HepG2 (cell line): Measurements from ENCODE around the gene PCGF2. TPM values are rescaled to one million over a fixed set of nuclear protein-coding genes. Genes with fewer than 3 reads are reported as not detected.

Source experiments
- ARNTL ChIP-seq: sonication (generic); formaldehyde crosslinking; IDR thresholded peaks from 2 replicates; pipeline ENCODE4 v1.4.0; 2020; ENCODE audit warnings: mild to moderate bottlenecking, missing genetic modification reagents
- ESRRA ChIP-seq: sonication (generic); formaldehyde crosslinking; IDR thresholded peaks from 2 replicates; pipeline ENCODE4 v1.5.1; 2020; ENCODE audit warnings: mild to moderate bottlenecking, low read depth, missing genetic modification reagents
- HNRNPL ChIP-seq: fragments of 200-400 bp; formaldehyde crosslinking; IDR thresholded peaks from 2 replicates; pipeline ENCODE4 v1.6.1; 2017; ENCODE audit warnings: mild to moderate bottlenecking, low read depth, low read length
- HOXA3 ChIP-seq: sonication (generic); formaldehyde crosslinking; IDR thresholded peaks from 2 replicates; pipeline ENCODE4 v1.5.0; 2020; ENCODE audit warnings: missing genetic modification reagents
- KLF13 ChIP-seq: sonication (generic); formaldehyde crosslinking; IDR thresholded peaks from 2 replicates; pipeline ENCODE4 v1.4.0; 2020; ENCODE audit warnings: mild to moderate bottlenecking, missing genetic modification reagents
- POLR2A ChIP-seq, 2 experiments: IDR thresholded peaks; 2 replicates each; pipeline ENCODE4 v1.6.1; 2011; ENCODE audit warnings: low read depth in 2 of 2, low read length in 2 of 2, mild to moderate bottlenecking in 1 of 2, moderate library complexity in 1 of 2; ENCODE audit not compliant: insufficient read depth in 1 of 2
- RFX1 ChIP-seq: fragments of 450-650 bp; IDR thresholded peaks from 2 replicates; pipeline ENCODE4 v1.6.1; 2017
- RXRA ChIP-seq: sonication (generic); formaldehyde crosslinking; IDR thresholded peaks from 2 replicates; pipeline ENCODE4 v1.5.1; 2020; ENCODE audit warnings: missing genetic modification reagents
- SRSF1 ChIP-seq: fragments of 200-400 bp; formaldehyde crosslinking; optimal IDR thresholded peaks from 2 replicates; pipeline ENCODE3; 2017; ENCODE audit warnings: mild to moderate bottlenecking, low read depth, low read length, moderate library complexity
- ZFP91 ChIP-seq: sonication (generic); formaldehyde crosslinking; IDR thresholded peaks from 2 replicates; pipeline ENCODE4 v1.9.0; 2022; ENCODE audit warnings: missing genetic modification reagents, mild to moderate bottlenecking, borderline replicate concordance
- ZNF598 ChIP-seq: sonication (generic); formaldehyde crosslinking; IDR thresholded peaks from 2 replicates; pipeline ENCODE4 v1.5.1; 2020; ENCODE audit warnings: mild to moderate bottlenecking, missing genetic modification reagents, borderline replicate concordance
- ZNF672 ChIP-seq: sonication (generic); formaldehyde crosslinking; IDR thresholded peaks from 2 replicates; pipeline ENCODE4 v1.8.1; 2022; ENCODE audit warnings: missing genetic modification reagents
- polyA plus RNA-seq, 8 experiments: library from polyadenylated mRNA; depleted of rRNA in 3 of 8; stranded (reverse) in 7 of 8; unstranded in 1 of 8; fragments of >200 nt; fragmentation: Illumina TruSeq in 4 of 8; extraction: Trizol in 4 of 8; gene quantifications; 2 replicates each; pipeline versions ENCODE4 v1.2.1 to v1.2.3, GENCODE V29; 2011 to 2016; ENCODE audit warnings: low read depth in 4 of 8, missing spikeins in 1 of 8, mixed read lengths in 1 of 8; ENCODE audit not compliant: insufficient read depth in 1 of 8
- total RNA-seq, 5 experiments: library from RNA; depleted of rRNA; stranded (reverse); fragments of >200 nt; fragmentation: Illumina TruSeq; extraction: Trizol; gene quantifications; 2 replicates each; pipeline ENCODE4 v1.2.3, GENCODE V29; 2016; ENCODE audit warnings: low read depth in 1 of 5
- TF ChIP-seq, protein P1 (sequence below): sonication (generic); formaldehyde crosslinking; IDR thresholded peaks from 2 replicates; pipeline ENCODE4 v1.5.1; 2020; ENCODE audit warnings: missing genetic modification reagents, mild to moderate bottlenecking, borderline replicate concordance
- TF ChIP-seq, protein P2 (sequence below): fragments of 450-650 bp; IDR thresholded peaks from 2 replicates; pipeline ENCODE4 v1.6.1; 2017; ENCODE audit warnings: mild to moderate bottlenecking
- TF ChIP-seq, protein P3 (sequence below): sonication (generic); formaldehyde crosslinking; IDR thresholded peaks from 2 replicates; pipeline ENCODE4 v1.4.0; 2020; ENCODE audit warnings: mild to moderate bottlenecking, missing genetic modification reagents, borderline replicate concordance

The PCGF2 gene
- total and polyA plus RNA-seq, 2 of the 13 experiments (the other 11 are each of a cell fraction or from before 2014, with no cell fraction given), result 11.6 to 29.4 TPM

GRCh38 chr17:38716368-38717005, 31.6 kb downstream of the PCGF2 start (continued):
- TF ChIP-seq ZNF598 (peak; percentile 46; the same call in 1 of the 2 replicates), ESRRA (no peak), RXRA (CRISPR knock-in tag) (no peak), ARNTL (CRISPR knock-in tag) (no peak), ZFP91 (CRISPR knock-in tag) (no peak; the same call in 1 of the 2 replicates), POLR2A (IDR thresholded peaks at IDR 0.05; ENCODE audit: insufficient read depth in 1 of 2, low read depth in 2 of 2, low read length in 2 of 2) (0 out of 4 replicates have a peak, but pooled peaks have one; percentile 7 to 20), ZNF672 (CRISPR knock-in tag) (no peak), HNRNPL (0 out of 2 replicates have a peak, but pooled peaks have one; percentile 66), RFX1 (no peak), HOXA3 (CRISPR knock-in tag) (no peak), KLF13 (CRISPR knock-in tag) (no peak), SRSF1 (no peak)
- TF ChIP-seq, protein P1, sequence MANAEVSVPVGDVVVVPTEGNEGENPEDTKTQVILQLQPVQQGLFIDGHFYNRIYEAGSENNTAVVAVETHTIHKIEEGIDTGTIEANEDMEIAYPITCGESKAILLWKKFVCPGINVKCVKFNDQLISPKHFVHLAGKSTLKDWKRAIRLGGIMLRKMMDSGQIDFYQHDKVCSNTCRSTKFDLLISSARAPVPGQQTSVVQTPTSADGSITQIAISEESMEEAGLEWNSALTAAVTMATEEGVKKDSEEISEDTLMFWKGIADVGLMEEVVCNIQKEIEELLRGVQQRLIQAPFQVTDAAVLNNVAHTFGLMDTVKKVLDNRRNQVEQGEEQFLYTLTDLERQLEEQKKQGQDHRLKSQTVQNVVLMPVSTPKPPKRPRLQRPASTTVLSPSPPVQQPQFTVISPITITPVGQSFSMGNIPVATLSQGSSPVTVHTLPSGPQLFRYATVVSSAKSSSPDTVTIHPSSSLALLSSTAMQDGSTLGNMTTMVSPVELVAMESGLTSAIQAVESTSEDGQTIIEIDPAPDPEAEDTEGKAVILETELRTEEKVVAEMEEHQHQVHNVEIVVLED (CRISPR knock-in tag), result no peak
- TF ChIP-seq, protein P2, sequence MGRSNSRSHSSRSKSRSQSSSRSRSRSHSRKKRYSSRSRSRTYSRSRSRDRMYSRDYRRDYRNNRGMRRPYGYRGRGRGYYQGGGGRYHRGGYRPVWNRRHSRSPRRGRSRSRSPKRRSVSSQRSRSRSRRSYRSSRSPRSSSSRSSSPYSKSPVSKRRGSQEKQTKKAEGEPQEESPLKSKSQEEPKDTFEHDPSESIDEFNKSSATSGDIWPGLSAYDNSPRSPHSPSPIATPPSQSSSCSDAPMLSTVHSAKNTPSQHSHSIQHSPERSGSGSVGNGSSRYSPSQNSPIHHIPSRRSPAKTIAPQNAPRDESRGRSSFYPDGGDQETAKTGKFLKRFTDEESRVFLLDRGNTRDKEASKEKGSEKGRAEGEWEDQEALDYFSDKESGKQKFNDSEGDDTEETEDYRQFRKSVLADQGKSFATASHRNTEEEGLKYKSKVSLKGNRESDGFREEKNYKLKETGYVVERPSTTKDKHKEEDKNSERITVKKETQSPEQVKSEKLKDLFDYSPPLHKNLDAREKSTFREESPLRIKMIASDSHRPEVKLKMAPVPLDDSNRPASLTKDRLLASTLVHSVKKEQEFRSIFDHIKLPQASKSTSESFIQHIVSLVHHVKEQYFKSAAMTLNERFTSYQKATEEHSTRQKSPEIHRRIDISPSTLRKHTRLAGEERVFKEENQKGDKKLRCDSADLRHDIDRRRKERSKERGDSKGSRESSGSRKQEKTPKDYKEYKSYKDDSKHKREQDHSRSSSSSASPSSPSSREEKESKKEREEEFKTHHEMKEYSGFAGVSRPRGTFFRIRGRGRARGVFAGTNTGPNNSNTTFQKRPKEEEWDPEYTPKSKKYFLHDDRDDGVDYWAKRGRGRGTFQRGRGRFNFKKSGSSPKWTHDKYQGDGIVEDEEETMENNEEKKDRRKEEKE, result no peak
- TF ChIP-seq, protein P3, sequence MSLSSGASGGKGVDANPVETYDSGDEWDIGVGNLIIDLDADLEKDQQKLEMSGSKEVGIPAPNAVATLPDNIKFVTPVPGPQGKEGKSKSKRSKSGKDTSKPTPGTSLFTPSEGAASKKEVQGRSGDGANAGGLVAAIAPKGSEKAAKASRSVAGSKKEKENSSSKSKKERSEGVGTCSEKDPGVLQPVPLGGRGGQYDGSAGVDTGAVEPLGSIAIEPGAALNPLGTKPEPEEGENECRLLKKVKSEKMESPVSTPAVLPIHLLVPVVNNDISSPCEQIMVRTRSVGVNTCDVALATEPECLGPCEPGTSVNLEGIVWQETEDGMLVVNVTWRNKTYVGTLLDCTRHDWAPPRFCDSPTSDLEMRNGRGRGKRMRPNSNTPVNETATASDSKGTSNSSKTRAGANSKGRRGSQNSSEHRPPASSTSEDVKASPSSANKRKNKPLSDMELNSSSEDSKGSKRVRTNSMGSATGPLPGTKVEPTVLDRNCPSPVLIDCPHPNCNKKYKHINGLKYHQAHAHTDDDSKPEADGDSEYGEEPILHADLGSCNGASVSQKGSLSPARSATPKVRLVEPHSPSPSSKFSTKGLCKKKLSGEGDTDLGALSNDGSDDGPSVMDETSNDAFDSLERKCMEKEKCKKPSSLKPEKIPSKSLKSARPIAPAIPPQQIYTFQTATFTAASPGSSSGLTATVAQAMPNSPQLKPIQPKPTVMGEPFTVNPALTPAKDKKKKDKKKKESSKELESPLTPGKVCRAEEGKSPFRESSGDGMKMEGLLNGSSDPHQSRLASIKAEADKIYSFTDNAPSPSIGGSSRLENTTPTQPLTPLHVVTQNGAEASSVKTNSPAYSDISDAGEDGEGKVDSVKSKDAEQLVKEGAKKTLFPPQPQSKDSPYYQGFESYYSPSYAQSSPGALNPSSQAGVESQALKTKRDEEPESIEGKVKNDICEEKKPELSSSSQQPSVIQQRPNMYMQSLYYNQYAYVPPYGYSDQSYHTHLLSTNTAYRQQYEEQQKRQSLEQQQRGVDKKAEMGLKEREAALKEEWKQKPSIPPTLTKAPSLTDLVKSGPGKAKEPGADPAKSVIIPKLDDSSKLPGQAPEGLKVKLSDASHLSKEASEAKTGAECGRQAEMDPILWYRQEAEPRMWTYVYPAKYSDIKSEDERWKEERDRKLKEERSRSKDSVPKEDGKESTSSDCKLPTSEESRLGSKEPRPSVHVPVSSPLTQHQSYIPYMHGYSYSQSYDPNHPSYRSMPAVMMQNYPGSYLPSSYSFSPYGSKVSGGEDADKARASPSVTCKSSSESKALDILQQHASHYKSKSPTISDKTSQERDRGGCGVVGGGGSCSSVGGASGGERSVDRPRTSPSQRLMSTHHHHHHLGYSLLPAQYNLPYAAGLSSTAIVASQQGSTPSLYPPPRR (CRISPR knock-in tag), result no peak
